Fibroblast of pulmonary artery (primary cell): Measurements from ENCODE around the gene PAK6.

Experiments
- DNase-seq: peaks from one replicate; pipeline ENCODE4 v3.0.0-alpha.2; 2010; ENCODE audit warnings: low read depth
- H3K4me3 ChIP-seq: replicated peaks from 2 replicates; pipeline ENCODE4 v1.5.1; 2011; ENCODE audit warnings: low read depth, mild to moderate bottlenecking, control low read depth, low read length, moderate library complexity
- TF ChIP-seq, protein P1 (sequence below): IDR thresholded peaks from 2 replicates; pipeline ENCODE4 v1.5.1; 2011; ENCODE audit warnings: mild to moderate bottlenecking, control low read depth, low read length, inconsistent platforms; ENCODE audit errors: missing control alignments

The PAK6 gene

GRCh38 chr15:40286061-40286532 is 47.2 kb downstream of the PAK6 start:
- DNase-seq = no peak
- no peak overlapping the region for H3K4me3 ChIP-seq
- TF ChIP-seq, protein P1, sequence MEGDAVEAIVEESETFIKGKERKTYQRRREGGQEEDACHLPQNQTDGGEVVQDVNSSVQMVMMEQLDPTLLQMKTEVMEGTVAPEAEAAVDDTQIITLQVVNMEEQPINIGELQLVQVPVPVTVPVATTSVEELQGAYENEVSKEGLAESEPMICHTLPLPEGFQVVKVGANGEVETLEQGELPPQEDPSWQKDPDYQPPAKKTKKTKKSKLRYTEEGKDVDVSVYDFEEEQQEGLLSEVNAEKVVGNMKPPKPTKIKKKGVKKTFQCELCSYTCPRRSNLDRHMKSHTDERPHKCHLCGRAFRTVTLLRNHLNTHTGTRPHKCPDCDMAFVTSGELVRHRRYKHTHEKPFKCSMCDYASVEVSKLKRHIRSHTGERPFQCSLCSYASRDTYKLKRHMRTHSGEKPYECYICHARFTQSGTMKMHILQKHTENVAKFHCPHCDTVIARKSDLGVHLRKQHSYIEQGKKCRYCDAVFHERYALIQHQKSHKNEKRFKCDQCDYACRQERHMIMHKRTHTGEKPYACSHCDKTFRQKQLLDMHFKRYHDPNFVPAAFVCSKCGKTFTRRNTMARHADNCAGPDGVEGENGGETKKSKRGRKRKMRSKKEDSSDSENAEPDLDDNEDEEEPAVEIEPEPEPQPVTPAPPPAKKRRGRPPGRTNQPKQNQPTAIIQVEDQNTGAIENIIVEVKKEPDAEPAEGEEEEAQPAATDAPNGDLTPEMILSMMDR = no peak

GRCh38 chr15:40286794-40287193 is 47.9 kb downstream of the PAK6 start:
- no peak overlapping the region for H3K4me3 ChIP-seq
- TF ChIP-seq, protein P1 = no peak
- DNase-seq = no peak

- no peak for DNase-seq
- no peak overlapping the region for H3K4me3 ChIP-seq
- TF ChIP-seq, protein P1 = no peak
Observed at GRCh38 chr15:40287505-40287904, 48.6 kb downstream of the PAK6 start.

GRCh38 chr15:40287968-40288367 is 49.1 kb downstream of the PAK6 start:
- no peak for DNase-seq
- no peak overlapping the region for H3K4me3 ChIP-seq
- TF ChIP-seq, protein P1 = no peak

GRCh38 chr15:40289140-40289775 is 50.4 kb downstream of the PAK6 start:
- DNase-seq = no peak
- TF ChIP-seq, protein P1 = no peak
- H3K4me3 ChIP-seq = no peak overlapping the region

DNA sequence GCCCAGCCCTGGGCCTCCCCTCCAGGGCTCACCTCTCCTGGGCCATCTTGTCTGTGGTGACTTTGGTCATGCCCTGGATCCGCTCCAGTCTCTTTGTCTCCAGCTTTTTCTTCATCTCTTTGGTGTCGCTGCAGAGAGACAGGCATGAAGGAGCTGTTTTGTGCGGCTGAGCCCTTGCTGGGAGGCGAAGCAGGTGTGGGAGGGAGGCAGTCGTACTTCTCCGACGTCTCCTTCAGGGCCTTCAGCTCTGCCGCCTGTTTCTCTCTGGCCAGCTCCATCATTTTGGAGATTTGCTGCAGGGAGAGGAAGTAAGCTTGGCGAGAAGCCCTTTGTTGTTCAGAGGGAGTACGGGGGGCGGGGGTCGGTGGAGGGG is 51.7 kb downstream of the PAK6 start:
- no peak overlapping the region for H3K4me3 ChIP-seq
- no peak for DNase-seq
- TF ChIP-seq, protein P1 = no peak
